H9 (cell line): Measurements from ENCODE around the gene SLC25A26. TPM values are rescaled to one million over a fixed set of nuclear protein-coding genes. Genes with fewer than 3 reads are reported as not detected.

Experiments used
- DNase-seq: peaks from one replicate; pipeline ENCODE4 v3.0.0-alpha.2; 2017
- H2AFZ ChIP-seq: one replicate; pipeline ENCODE4 v1.6.1; 2013; ENCODE audit warnings: mild to moderate bottlenecking, low read length, control low read depth, moderate library complexity
- H2AK5ac ChIP-seq: 2 replicates; pipeline ENCODE4 v1.6.1; 2013; ENCODE audit warnings: low read length, control low read depth, mixed read lengths; ENCODE audit not compliant: insufficient read length
- H2BK120ac ChIP-seq: one replicate; pipeline ENCODE4 v1.6.1; 2013; ENCODE audit warnings: low read depth, mild to moderate bottlenecking, low read length, control low read depth, inconsistent platforms; ENCODE audit not compliant: poor library complexity, severe bottlenecking
- H2BK12ac ChIP-seq: 2 replicates; pipeline ENCODE4 v1.6.1; 2013; ENCODE audit warnings: low read length, control low read depth, mixed read lengths, low read depth; ENCODE audit not compliant: insufficient read length
- H2BK15ac ChIP-seq: 2 replicates; pipeline ENCODE4 v1.6.1; 2013; ENCODE audit warnings: low read depth, low read length, control low read depth
- H2BK20ac ChIP-seq: one replicate; pipeline ENCODE4 v1.6.1; 2013; ENCODE audit warnings: low read depth, mild to moderate bottlenecking, low read length, control low read depth, inconsistent platforms; ENCODE audit not compliant: poor library complexity, severe bottlenecking
- H2BK5ac ChIP-seq: 2 replicates; pipeline ENCODE4 v1.6.1; 2013; ENCODE audit warnings: low read length, control low read depth, mixed read lengths; ENCODE audit not compliant: insufficient read length
- H3K14ac ChIP-seq: 2 replicates; pipeline ENCODE4 v1.6.1; 2013; ENCODE audit warnings: low read length, control low read depth; ENCODE audit not compliant: insufficient read depth
- H3K18ac ChIP-seq: 2 replicates; pipeline ENCODE4 v1.6.1; 2013; ENCODE audit warnings: low read depth, mild to moderate bottlenecking, mixed read lengths, low read length, control low read depth; ENCODE audit not compliant: insufficient read length
- H3K23ac ChIP-seq: 2 replicates; pipeline ENCODE4 v1.6.1; 2013; ENCODE audit warnings: low read length, control low read depth, mixed read lengths, low read depth; ENCODE audit not compliant: insufficient read length
- H3K23me2 ChIP-seq: 2 replicates; pipeline ENCODE4 v1.6.1; 2013; ENCODE audit warnings: low read depth, mild to moderate bottlenecking, mixed read lengths, low read length, control low read depth; ENCODE audit not compliant: insufficient read length, poor library complexity, severe bottlenecking
- H3K27ac ChIP-seq: 2 replicates; pipeline ENCODE4 v1.5.1; 2013; ENCODE audit warnings: low read length, control low read depth, mixed read lengths, low read depth; ENCODE audit not compliant: insufficient read length
- H3K27me3 ChIP-seq: 2 replicates; pipeline ENCODE4 v1.6.1; 2013; ENCODE audit warnings: low read length, control low read depth, inconsistent platforms; ENCODE audit not compliant: insufficient read depth
- H3K4ac ChIP-seq: 2 replicates; pipeline ENCODE4 v1.6.1; 2013; ENCODE audit warnings: low read depth, mild to moderate bottlenecking, control low read depth, inconsistent platforms, low read length, moderate library complexity
- H3K4me1 ChIP-seq: 2 replicates; pipeline ENCODE4 v1.6.1; 2013; ENCODE audit warnings: low read length, control low read depth, inconsistent platforms; ENCODE audit not compliant: insufficient read depth
- H3K4me2 ChIP-seq: 2 replicates; pipeline ENCODE4 v1.6.1; 2013; ENCODE audit warnings: low read length, control low read depth, mixed read lengths; ENCODE audit not compliant: insufficient read length, insufficient read depth
- H3K56ac ChIP-seq: 2 replicates; pipeline ENCODE4 v1.6.1; 2013; ENCODE audit warnings: low read depth, mild to moderate bottlenecking, mixed read lengths, low read length, control low read depth; ENCODE audit not compliant: insufficient read length
- H3K79me1 ChIP-seq: 2 replicates; pipeline ENCODE4 v1.6.1; 2013; ENCODE audit warnings: low read depth, mild to moderate bottlenecking, moderate library complexity, low read length, control low read depth, inconsistent platforms; ENCODE audit not compliant: insufficient read depth, poor library complexity, severe bottlenecking
- H3K79me2 ChIP-seq: 2 replicates; pipeline ENCODE4 v1.6.1; 2013; ENCODE audit warnings: low read length, control low read depth, inconsistent platforms; ENCODE audit not compliant: insufficient read depth
- H3K9ac ChIP-seq: 2 replicates; pipeline ENCODE4 v1.6.1; 2013; ENCODE audit warnings: low read length, control low read depth, mixed read lengths; ENCODE audit not compliant: insufficient read length; ENCODE audit errors: extremely low read depth
- H3K9me3 ChIP-seq: one replicate; pipeline ENCODE4 v1.6.1; 2013; ENCODE audit warnings: low read depth, low read length, inconsistent platforms; ENCODE audit not compliant: control insufficient read depth
- H3T11ph ChIP-seq: one replicate; pipeline ENCODE4 v1.6.1; 2013; ENCODE audit warnings: mild to moderate bottlenecking, low read length, control low read depth, inconsistent platforms
- H4K20me1 ChIP-seq: one replicate; pipeline ENCODE4 v1.6.1; 2013; ENCODE audit not compliant: control insufficient read depth, insufficient read length, insufficient read depth
- H4K5ac ChIP-seq: 2 replicates; pipeline ENCODE4 v1.6.1; 2013; ENCODE audit warnings: low read depth, mild to moderate bottlenecking, mixed read lengths, low read length, control low read depth; ENCODE audit not compliant: insufficient read length
- H4K8ac ChIP-seq: replicated peaks from 2 replicates; pipeline ENCODE4 v1.6.1; 2013; ENCODE audit warnings: low read length, control low read depth, mixed read lengths, low read depth; ENCODE audit not compliant: insufficient read length
- H4K91ac ChIP-seq: 2 replicates; pipeline ENCODE4 v1.6.1; 2013; ENCODE audit warnings: low read depth, mild to moderate bottlenecking, moderate library complexity, mixed read lengths, low read length, control low read depth; ENCODE audit not compliant: insufficient read length
- H3K27ac Mint-ChIP-seq, 3 experiments: 2 replicates in 2 of 3; 3 replicates in 1 of 3; pipeline ENCODE4 v1.8.0; 2020 to 2021; ENCODE audit warnings: mixed read lengths in 3 of 3, mild to moderate bottlenecking in 1 of 3, moderate library complexity in 1 of 3
- H3K27me3 Mint-ChIP-seq: 2 replicates; pipeline ENCODE4 v1.8.0; 2021; ENCODE audit warnings: low read depth, mild to moderate bottlenecking, moderate library complexity, mixed read lengths
- H3K36me3 Mint-ChIP-seq, 3 experiments: 2 replicates in 2 of 3; 3 replicates in 1 of 3; pipeline ENCODE4 v1.8.0; 2020 to 2021; ENCODE audit warnings: low read depth in 3 of 3, mixed read lengths in 3 of 3; ENCODE audit not compliant: insufficient read depth in 1 of 3
- H3K4me1 Mint-ChIP-seq, 2 experiments: 2 replicates each; pipeline ENCODE4 v1.8.0; 2020; ENCODE audit warnings: mixed read lengths in 2 of 2
- H3K4me3 Mint-ChIP-seq, 2 experiments: 2 replicates in 1 of 2; 3 replicates in 1 of 2; pipeline ENCODE4 v1.8.0; 2020 to 2021; ENCODE audit warnings: mild to moderate bottlenecking in 2 of 2, mixed read lengths in 2 of 2, moderate library complexity in 1 of 2
- H3K9me3 Mint-ChIP-seq, 2 experiments: 2 replicates in 1 of 2; 3 replicates in 1 of 2; pipeline ENCODE4 v1.8.0; 2020; ENCODE audit warnings: mild to moderate bottlenecking in 2 of 2, mixed read lengths in 2 of 2, moderate library complexity in 1 of 2
- WGBS: extraction: QIAGEN DNeasy Blood & Tissue Kit; methylation state at CpG from one replicate; pipeline ENCODE4 v1.1.7; 2013; ENCODE audit warnings: missing lambda C conversion rate, low lambda C conversion rate, mixed read lengths; ENCODE audit not compliant: insufficient read length; ENCODE audit errors: extremely low coverage; 5-methylcytosine and 5-hydroxymethylcytosine counted together
- total RNA-seq: library from RNA; stranded (reverse); gene quantifications from 2 replicates; pipeline ENCODE4 v1.2.1, GENCODE V29; 2021
- TF ChIP-seq, protein P1 (sequence below): fragments of 200-600 bp; sonication (generic); conservative IDR thresholded peaks from 3 replicates; pipeline ENCODE4 v1.8.0; 2021; ENCODE audit warnings: antibody characterized with exemption, mild to moderate bottlenecking

SLC25A26 gene
- total RNA-seq, 1 experiment from 2014 or later = 30.2 TPM

DNA sequence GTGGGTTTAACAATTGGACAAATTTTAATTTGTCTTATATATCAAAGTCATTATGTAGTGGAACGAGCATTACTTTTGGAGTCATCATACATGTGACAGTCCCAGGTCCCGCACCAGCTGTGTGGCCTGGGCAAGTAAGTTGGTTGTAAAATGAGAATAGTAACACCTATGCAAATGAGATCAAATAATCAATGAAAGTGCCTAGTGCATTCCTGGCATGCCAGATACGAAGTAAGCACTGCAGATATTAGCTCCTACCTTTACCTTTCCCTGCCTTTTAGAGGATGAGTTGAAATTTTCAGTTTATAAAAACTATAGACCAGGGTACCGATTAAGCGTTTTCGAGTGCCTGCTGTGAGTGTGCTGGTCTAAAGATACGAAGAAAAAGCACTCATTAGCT lies 145.9 kb downstream of the SLC25A26 start:
- Mint-ChIP-seq H3K27me3 (no peaks in the 10 kb centered on the region), H3K4me1 (peaks cover 23 to 26% of the 10 kb centered on the region in 2 experiments), H3K9me3 (no peaks in the 10 kb centered on the region), H3K27ac (0 out of 7 replicates have a peak overlapping the region, but pooled peaks of 1 of the 3 experiments have one; percentile 67), H3K4me3 (no peak overlapping the region), H3K36me3 (no peaks in the 10 kb centered on the region; a peak in 1 of 7 replicates)
- Histone ChIP-seq H3T11ph (no peak overlapping the region), H2BK120ac (no peak overlapping the region), H3K27ac (no peak overlapping the region), H3K4ac (no peak overlapping the region), H4K20me1 (no peaks in the 10 kb centered on the region), H2BK15ac (no peak overlapping the region), H3K18ac (no peak overlapping the region), H4K8ac (no peak overlapping the region), H2AK5ac (no peak overlapping the region), H4K5ac (no peak overlapping the region), H3K9ac (no peak overlapping the region), H3K4me2 (no peak overlapping the region), H3K79me1 (no peaks in the 10 kb centered on the region), H2BK12ac (no peak overlapping the region), H3K9me3 (no peaks in the 10 kb centered on the region), H3K56ac (no peak overlapping the region), H4K91ac (no peak overlapping the region), H2AFZ (no peak overlapping the region), H3K23me2 (no peaks in the 10 kb centered on the region), H3K4me1 (peaks cover 5% of the 10 kb centered on the region; the same call in 1 of the 2 replicates), H3K79me2 (no peaks in the 10 kb centered on the region), H3K14ac (no peak overlapping the region), H2BK5ac (no peak overlapping the region), H3K27me3 (no peaks in the 10 kb centered on the region), H3K23ac (no peak overlapping the region), H2BK20ac (no peak overlapping the region)
- TF ChIP-seq, protein P1, sequence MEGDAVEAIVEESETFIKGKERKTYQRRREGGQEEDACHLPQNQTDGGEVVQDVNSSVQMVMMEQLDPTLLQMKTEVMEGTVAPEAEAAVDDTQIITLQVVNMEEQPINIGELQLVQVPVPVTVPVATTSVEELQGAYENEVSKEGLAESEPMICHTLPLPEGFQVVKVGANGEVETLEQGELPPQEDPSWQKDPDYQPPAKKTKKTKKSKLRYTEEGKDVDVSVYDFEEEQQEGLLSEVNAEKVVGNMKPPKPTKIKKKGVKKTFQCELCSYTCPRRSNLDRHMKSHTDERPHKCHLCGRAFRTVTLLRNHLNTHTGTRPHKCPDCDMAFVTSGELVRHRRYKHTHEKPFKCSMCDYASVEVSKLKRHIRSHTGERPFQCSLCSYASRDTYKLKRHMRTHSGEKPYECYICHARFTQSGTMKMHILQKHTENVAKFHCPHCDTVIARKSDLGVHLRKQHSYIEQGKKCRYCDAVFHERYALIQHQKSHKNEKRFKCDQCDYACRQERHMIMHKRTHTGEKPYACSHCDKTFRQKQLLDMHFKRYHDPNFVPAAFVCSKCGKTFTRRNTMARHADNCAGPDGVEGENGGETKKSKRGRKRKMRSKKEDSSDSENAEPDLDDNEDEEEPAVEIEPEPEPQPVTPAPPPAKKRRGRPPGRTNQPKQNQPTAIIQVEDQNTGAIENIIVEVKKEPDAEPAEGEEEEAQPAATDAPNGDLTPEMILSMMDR = no peak
- WGBS = no CpG with 5 or more reads among the region's 7 CpGs
- no peak for DNase-seq
